HG03175 (cell line): ENCODE data around the gene KIF13A.
"Not testable (repeated sequence)": the region's sequence is repeated elsewhere in the genome, so short reads cannot be mapped to it uniquely, and the experiment has no call there.

Source experiments
- ATAC-seq: cut with Tn5 transposase; IDR thresholded peaks from one replicate; pipeline ENCODE4 v1.9.1; 2021; ENCODE audit warnings: mild to moderate bottlenecking, moderate library complexity; ENCODE audit not compliant: unreplicated experiment

Gene KIF13A

DNA sequence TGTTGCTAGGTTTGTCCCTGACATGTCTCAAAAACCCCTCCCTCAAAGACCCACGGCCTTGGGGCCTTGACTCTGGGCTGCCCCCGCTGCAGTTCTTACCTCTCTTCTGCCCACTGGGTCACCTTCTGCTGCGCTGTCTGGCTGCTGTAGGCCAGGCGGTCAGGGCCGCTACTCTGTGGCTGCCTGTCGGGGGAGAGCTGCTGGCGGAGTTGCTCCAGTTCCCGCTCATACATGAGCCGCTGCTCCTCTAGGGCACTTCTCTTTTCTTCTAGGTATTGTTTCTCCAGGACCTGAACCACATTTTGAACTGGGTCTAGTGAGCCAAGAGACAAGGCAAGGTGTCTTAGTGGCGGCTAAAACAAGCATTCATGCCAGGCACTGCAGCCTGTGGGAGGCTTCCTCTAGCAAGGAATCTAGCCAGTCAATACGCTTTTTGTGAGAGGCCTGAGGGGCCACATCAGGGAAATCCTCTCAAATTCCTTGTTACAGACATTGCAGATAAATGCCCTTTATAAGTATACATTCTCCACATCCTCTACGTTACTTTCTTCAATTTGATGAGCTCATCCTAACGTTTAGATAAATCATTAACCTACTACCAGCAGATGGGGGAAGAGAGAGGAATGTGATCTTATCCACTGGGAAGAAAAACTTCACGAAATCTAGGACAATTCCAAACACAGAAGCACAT is 170.4 kb downstream of the KIF13A start:
- no peak for ATAC-seq

DNA sequence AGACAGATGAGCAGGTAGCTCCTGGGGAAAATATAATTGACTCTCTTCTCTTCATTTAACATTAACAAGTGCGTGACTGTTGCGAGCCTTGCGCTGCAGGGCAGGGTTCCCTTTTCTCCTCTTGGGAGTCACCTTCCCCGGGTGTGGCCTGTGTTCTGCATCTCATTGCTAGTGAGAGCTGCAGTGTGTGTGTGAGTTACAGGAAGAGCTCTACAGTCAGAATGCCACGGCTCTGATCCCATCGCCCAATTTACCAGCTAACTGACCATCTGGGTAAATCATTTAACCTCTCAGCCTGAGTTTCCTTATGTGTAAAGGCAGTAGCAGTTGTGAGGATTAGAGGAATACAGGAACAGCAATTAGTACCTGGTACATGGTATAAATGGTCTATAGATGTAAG is 173.9 kb downstream of the KIF13A start:
- no peak for ATAC-seq

DNA sequence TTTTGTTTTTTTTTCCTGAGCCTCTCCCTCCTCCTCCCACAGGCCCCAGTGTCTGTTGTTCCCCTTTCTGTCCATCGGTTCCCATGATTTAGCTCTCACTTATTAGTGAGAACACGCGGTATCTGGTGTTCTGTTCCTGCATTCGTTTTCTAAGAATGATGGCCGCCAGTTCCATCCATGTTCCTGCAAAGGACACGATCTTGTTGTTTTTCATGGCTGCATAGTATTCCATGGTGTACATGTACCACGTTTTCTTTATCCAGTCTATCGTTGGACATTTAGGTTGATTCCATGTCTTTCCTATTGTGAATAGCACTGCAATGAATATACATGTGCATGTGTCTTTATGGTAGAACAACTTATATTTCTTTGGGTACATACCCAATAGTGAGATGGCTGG is 175.1 kb downstream of the KIF13A start:
- ATAC-seq = no peak

DNA sequence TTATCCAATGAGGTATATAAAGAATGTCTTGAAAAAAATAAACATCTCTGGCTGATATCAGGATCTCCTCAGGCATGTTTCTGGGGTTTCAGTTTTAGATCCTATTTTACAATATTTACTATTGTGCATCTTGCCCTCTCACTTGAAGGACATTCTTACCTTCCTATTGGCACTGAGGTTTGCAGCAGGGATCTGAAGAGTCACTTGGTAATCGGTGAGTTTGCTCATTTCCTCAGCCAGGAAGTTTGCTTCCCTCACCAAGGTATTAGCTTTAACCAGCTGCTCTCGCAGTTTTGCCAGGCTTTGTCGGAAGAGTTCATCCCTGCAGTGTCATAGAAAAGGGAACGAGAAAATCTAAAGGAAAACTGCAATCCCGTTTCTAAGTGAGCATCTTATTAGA is 178.8 kb downstream of the KIF13A start:
- ATAC-seq = no peak

DNA sequence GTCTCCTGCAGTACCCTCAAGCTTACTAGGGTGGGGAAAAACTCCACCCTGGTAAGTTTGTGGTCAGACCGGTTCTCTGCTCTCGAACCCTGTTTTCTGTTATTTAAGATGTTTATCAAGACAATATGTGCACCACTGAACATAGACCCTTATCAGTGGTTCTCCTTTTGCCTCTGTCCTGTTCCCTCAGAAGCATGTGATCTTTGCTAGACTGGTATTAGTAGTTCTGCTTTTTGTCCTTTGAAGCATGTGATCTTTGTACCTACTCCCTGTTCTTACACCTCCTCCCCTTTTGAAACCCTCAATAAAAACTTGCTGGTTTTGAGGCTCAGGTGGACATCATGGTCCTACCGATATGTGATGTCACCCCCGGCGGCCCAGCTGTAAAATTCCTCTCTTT is 180.0 kb downstream of the KIF13A start:
- ATAC-seq = not testable (repeated sequence)

DNA sequence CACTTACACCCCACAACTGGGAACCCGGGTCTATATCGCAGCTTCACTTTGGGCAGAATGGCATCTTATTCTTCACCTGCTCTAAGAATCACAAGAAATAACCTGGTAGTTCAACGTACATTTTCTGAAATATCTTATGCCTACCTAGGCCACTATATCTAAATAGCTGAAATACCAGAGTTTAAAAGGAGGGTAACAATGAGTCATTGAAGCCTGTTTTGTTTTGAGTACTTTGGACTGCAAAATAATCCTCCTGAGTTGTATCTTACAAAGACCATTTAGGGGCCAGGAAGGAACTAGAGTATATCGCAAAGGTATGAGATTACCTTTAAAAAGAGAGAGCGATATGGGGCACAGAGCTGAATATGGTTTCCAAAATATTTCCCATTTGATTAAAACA is 184.0 kb downstream of the KIF13A start:
- ATAC-seq = no peak

DNA sequence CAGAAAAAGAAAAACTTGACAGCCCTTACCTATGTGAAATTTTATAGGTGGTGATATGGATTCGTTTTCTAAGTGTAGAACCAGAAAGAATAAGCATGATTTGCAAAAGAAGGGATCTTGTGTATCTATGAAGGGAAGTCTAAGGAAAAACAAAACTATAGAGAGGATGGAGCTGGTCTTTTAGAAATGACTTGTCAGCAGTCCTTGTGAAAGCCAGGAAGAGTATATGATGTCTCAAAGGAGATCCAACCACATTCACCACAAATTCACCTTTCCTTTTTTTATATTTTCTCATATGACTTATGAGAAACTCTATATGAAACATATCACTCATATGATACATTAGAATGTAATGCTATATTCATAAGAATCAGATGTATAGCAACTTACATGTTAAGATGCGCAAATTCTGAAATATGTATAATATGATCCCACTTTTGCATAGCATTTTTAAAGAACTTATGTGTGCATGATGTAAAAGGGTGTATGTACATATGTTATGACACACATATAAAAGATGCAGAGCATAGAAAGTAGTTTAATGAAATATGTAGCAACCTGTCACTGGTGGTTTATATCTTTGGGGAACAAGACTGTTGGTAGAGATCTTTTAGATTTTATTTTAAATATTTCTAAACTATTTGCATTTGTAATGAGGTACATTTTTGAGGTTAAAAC is 188.8 kb downstream of the KIF13A start:
- ATAC-seq = no peak

DNA sequence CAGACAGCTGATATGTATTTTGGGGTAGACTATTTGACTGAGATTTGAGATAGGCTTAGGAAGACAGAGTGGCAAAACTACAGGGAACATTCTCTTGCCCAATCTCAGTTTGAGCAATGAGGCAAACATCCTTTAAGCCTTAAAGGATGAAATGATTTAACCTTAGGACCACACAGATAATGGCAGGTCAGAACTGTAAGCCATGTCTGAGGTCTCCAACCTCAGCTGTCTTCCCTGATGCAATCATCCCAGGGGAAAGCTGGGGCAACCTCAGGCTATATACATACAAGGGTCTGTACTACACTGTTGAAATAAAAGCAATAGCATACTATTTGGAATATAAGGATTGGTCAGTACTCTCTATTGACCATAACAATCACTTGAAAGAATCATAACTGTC is 196.9 kb downstream of the KIF13A start:
- ATAC-seq = no peak

DNA sequence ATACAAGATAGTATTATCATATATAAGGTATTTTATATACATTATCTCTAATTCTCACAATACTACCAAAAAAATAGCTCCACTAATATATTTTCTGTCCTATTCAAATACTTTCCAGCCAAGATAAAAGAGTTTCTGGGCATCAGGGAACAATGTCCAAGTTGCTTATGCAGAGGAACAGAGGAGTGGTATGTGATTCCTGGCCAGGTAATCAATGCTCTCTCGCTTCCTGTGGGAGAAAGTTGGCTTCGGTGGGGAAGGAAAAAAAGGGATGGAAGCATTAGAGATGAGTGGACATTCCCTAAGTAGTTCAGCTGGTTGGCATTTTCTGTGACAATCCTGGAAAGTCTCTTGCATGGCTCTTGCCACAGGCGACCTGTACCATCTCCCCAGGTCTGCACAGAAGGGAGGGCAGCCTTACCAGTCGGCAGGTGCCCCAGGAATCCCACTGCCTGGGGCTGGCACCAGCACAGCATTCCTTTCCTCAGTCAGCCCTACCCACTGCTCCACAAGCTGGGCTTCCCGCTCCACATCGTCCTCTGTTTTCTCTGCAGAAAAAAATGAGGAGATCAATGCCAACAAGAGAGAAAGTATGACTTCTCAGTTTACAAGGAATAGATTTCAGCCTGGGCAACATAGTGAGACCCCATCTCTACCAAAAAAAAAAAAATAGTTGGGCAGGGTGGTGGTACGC is 202.2 kb downstream of the KIF13A start:
- ATAC-seq = no peak

DNA sequence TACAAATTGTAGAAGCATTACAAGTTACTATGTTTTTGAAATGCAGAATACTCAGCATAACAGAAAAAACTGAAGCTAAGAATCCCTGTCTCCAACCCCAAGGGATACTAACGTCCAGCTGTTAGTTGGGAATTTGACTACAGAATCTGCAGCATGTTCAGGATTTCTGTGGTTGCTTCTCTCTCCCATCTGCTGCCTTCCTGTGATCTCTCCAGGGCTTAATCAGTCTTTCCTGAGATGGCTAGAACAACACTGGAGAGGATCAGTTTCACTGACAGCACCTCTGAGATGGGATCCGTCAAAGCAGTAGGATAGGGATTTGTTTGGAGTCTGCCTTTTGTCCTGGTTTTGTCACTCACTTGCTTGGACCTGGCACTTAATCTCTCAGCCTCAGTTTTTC is 207.4 kb downstream of the KIF13A start:
- ATAC-seq = no peak

DNA sequence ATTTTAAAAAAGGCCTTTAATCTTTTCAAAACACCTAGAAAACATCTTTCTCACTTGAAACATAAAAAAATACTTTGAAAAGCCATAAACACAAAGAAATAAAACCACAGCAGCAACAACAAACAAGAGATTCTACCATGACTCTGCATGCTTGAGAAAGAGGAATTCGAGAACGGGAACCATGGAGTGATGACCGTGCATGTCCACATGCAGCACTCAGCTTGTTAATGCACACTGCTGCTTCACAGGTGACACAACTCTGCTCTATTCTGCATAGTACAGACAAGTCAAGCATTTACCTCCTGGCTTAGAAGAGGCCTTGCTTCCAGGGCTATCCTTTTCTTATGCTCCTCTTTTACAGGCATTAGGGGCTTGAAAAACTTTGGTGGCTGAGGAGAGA is 215.8 kb downstream of the KIF13A start:
- ATAC-seq = no peak

DNA sequence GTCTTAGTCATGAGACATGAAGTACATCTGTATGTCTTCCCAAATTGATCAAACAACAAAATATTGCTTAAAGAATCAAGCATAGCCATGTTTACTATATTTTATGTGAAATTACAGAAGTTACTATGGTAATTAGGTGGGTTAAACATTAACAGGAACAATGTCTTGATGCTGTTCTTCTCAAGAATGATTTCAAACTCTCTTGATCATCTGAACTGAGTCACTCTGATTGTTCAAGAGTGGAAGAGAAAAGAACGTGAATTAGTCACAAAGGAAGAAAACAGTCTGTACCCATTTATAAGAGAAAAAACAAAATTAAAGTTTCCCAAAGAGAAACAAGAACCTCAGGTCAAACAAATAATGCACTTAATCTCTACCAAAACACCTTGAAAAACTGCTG is 218.6 kb downstream of the KIF13A start:
- no peak for ATAC-seq

DNA sequence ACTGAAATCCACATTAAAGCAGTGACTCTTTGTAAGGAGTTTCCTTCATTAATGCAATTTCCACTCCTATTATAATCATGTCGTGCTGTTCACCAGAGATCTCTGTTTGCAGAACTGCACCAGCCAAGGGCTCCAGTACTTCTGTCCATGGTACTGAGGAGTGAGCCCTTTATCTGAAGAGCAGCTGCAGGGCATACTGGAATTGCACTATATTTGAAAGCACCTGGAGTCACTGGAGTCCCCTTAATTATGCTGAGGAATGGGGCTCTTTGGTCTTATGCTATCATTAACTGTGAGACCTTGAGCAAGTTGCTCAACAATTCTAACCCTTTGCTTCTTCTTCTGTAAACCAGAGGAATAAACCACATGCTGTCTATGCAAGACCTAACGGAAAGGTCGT is 219.0 kb downstream of the KIF13A start:
- ATAC-seq = no peak

DNA sequence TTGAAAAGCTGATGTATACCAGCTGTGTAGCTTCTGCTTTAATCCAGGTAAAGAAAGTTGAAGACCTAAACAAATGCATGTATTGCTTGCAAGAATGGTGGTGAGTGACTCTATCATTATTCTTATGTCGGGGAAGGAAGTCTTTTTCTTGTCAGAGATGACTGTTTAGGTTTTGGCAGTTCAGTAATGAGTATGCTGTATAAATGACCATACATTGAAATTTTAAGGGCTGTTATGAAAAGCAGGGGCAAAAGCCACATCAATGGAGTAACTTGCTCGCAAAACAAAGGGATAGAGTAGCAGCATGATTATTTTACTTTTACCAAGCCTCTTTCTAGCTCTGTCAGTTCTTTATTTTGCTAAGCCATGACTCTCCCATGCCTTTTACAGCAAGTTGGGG is 224.8 kb downstream of the KIF13A start:
- no peak for ATAC-seq

DNA sequence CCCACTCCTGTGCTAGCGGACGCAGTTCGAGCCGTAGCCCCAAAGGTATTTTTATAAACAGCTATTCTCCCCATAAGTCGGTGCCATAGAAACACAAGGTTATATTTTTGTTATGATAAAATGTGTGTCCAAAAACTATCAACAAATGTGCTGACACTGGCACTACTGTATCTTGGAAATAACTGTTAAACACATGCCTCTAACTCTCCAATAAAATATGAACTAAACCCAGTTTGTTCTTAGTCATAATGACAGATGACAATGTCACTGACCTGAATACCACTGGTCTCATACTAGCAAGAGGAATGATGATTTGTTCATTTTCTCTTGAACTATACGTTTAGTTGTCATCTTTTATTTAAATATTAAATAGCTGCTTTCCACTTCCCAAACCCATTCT is 229.3 kb downstream of the KIF13A start:
- ATAC-seq = no peak

DNA sequence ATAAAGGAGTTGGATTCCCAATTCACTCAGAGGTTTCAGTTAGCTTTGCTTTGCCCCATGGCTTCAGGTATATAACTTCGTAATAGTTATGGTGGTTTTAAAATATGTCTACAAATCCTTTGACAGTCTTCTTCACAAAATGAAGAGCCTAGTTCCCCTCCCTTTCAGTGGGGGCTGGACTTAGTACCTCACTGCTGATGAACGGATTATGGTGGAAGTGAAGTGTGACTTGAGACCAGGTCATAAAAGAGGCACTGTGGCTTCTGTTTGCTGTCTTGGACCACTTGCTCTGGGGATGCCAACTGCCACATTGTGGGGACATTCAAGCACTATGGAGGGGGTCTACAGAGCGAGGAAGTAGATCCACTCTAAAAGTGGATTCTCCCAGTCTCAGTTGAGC is 233.2 kb downstream of the KIF13A start:
- ATAC-seq = no peak

DNA sequence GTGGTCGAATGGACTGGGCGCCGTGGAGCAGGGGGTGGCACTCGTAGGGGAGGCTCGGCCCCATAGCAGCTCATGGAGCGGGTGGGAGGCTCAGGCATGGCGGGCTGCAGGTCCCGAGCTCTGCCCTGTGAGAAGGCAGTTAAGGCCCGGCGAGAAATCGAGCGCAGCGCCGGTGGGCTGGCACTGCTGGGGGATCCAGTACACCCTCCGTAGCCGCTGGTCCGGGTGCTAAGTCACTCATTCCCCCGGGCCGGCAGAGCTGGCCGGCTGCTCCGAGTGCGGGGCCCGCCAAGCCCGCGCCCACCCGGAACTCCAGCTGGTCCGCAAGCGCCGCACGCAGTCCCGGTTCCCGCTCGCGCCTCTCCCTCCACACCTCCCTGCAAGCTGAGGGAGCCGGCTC is 242.1 kb downstream of the KIF13A start:
- not testable (repeated sequence) for ATAC-seq

DNA sequence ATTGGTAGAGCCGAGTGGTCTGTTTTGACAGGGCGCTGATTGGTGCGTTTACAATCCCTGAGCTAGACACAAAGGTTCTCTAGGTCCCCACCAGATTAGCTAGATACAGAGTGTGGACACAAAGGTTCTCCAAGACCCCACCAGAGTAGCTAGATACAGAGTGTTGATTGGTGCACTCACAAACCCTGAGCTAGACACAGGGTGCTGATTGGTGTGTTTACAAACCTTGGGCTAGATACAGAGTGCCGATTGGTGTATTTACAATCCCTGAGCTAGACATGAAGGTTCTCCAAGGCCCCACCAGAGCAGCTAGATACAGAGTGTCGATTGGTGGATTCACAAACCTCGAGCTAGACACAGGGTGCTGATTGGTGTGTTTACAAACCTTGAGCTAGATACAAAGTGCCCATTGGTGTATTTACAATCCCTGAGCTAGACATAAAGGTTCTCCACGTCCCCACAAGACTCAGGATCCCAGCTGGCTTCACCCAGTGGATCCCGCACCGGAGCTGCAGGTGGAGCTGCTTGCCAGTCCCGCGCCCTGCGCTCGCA is 242.6 kb downstream of the KIF13A start:
- not testable (repeated sequence) for ATAC-seq

DNA sequence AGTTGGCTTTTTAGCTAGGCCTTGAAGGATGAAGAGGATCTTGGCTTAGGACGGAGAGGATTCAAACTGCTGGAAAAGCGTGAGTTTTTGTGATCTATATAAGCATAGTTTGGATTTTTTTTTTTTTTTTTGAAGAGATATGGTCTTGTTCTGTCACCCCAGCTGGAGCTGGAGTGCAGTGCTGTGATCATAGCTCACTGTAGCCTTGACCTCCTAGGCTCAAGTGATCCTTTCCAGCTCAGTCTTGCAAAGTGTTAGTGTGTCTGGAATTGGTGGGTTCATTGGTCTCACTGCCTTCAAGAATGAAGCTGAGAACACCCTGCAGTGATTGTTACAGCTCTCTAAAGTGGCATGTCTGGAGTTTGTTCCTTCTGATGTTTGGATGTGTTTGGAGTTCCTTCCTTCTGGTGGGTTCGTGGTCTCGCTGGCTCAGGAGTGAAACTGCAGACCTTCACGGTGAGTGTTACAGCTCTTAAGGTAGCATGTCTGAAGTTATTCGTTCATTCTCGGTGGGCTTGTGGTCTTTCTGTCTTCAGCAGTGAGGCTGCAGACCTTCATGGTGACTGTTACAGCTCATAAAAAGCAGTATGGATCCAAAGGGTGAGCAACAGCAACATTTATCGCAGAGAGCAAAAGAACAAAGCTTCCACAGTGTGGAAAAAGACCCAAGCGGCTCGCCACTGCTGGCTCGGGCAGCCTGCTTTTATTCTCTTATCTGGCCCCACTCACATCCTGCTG is 243.2 kb downstream of the KIF13A start:
- no peak for ATAC-seq

DNA sequence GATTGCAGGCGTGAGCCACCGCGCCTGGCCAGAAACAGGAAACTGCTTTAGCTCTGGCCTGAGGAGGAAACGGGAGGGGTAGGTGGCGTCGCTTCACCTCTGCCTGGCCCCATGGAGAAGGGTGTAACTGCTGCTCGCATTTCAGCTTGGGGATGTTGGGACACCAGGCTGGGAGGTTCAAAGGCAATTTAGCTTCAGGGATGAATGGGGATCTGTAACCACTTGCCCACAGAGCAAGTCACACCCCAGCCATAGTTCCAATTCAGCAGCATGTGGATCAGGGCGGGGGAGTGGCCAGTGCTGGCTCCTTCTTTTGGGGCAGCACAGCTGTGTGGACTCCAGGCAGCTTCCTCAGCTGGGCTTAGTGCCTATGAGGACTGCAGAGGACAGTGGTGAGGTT is 245.9 kb downstream of the KIF13A start:
- no peak for ATAC-seq

DNA sequence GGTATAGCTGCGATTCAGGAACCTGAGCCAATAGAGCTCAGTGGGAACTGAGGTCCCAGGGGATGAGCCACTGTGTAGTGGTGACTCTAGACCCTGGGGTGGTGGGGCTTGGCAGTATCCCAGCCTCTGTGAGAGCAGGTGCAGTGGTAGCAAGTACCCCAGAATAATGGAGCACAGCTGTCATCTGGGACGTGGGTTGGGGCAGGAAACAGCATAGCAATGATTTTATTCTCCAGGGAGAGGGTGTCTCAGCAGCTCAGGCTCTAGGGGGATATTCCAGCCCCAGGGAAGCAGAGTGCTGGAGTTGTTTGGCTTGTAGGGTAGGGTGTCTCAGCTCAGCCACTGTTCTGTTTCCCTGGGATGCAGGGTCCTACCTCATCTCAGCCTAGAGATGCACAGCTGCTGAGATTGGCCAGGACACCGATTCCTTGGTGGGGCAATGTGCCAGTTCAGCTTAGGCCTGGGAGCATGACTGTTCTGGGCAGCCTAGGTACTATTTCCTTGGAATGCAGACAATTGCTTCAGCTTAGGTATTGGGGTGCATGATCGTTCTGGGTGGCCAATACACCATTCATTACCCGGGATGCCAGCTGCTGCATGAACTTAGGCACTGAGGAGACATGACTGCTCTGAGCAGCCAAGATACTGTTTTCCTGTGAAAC is 246.7 kb downstream of the KIF13A start:
- ATAC-seq = no peak
